ENCODE data around the gene BRINP3.

GRCh38 chr1:190484045-190484444 is 6.4 kb upstream of the BRINP3 start:
- TF ChIP-seq REST (IDR thresholded peaks at IDR 0.05; ENCODE audit: unreplicated experiment), result no peak
- TF ChIP-seq, protein P1, sequence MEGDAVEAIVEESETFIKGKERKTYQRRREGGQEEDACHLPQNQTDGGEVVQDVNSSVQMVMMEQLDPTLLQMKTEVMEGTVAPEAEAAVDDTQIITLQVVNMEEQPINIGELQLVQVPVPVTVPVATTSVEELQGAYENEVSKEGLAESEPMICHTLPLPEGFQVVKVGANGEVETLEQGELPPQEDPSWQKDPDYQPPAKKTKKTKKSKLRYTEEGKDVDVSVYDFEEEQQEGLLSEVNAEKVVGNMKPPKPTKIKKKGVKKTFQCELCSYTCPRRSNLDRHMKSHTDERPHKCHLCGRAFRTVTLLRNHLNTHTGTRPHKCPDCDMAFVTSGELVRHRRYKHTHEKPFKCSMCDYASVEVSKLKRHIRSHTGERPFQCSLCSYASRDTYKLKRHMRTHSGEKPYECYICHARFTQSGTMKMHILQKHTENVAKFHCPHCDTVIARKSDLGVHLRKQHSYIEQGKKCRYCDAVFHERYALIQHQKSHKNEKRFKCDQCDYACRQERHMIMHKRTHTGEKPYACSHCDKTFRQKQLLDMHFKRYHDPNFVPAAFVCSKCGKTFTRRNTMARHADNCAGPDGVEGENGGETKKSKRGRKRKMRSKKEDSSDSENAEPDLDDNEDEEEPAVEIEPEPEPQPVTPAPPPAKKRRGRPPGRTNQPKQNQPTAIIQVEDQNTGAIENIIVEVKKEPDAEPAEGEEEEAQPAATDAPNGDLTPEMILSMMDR (conservative IDR thresholded peaks at IDR 0.05; ENCODE audit: low read depth in 2 of 2), result no peak
- TF ChIP-seq POLR2AphosphoS5 (IDR thresholded peaks at IDR 0.05; ENCODE audit: low read depth), result no peak
